DOHH2 (cell line): ENCODE measurements around the gene UTRN.

ENCODE experiments used
- H3F3A ChIP-seq: fragments of 200-600 bp; sonication (generic), shearing (Covaris generic); 2 replicates; pipeline ENCODE4 v1.6.0; 2016; ENCODE audit warnings: antibody characterized with exemption, mild to moderate bottlenecking; ENCODE audit not compliant: control insufficient read depth, insufficient read depth
- H3K27ac ChIP-seq: fragments of 200-600 bp; sonication (generic); 2 replicates; pipeline ENCODE4 v1.5.1; 2014; ENCODE audit warnings: low read depth, mild to moderate bottlenecking, low read length, moderate library complexity
- H3K27me3 ChIP-seq: fragments of 200-600 bp; sonication (generic); 2 replicates; pipeline ENCODE4 v1.6.1; 2014; ENCODE audit warnings: mild to moderate bottlenecking, low read length, mixed read lengths; ENCODE audit not compliant: control insufficient read depth
- H3K36me3 ChIP-seq: fragments of 200-600 bp; sonication (generic); 2 replicates; pipeline ENCODE4 v1.6.1; 2014; ENCODE audit warnings: mild to moderate bottlenecking, low read length, moderate library complexity, mixed read lengths; ENCODE audit not compliant: control insufficient read depth
- H3K4me1 ChIP-seq: fragments of 200-600 bp; sonication (generic); 2 replicates; pipeline ENCODE4 v1.6.1; 2014; ENCODE audit warnings: mild to moderate bottlenecking, low read length, mixed read lengths; ENCODE audit not compliant: control insufficient read depth
- H3K4me2 ChIP-seq: fragments of 200-600 bp; sonication (generic); 2 replicates; pipeline ENCODE4 v1.6.0; 2014; ENCODE audit warnings: mild to moderate bottlenecking, low read length, moderate library complexity
- H3K4me3 ChIP-seq: fragments of 200-600 bp; sonication (generic); 2 replicates; pipeline ENCODE4 v1.5.1; 2014; ENCODE audit warnings: mild to moderate bottlenecking, low read length, mixed read lengths
- H3K79me2 ChIP-seq: fragments of 200-600 bp; sonication (generic); 2 replicates; pipeline ENCODE4 v1.6.1; 2014; ENCODE audit warnings: mild to moderate bottlenecking, low read length, mixed read lengths; ENCODE audit not compliant: control insufficient read depth
- H3K9me2 ChIP-seq: fragments of 200-600 bp; sonication (generic); replicated peaks from 2 replicates; pipeline ENCODE4 v1.6.1; 2014; ENCODE audit warnings: mild to moderate bottlenecking, low read length, mixed read lengths; ENCODE audit not compliant: control insufficient read depth
- H3K9me3 ChIP-seq: fragments of 200-600 bp; sonication (generic); 2 replicates; pipeline ENCODE4 v1.6.1; 2014; ENCODE audit warnings: antibody characterized with exemption, low read length, mixed read lengths; ENCODE audit not compliant: control insufficient read depth, insufficient read depth
- H4K20me1 ChIP-seq: fragments of 200-600 bp; sonication (generic); 2 replicates; pipeline ENCODE4 v1.6.0; 2014; ENCODE audit warnings: low read depth, mild to moderate bottlenecking, antibody characterized with exemption, low read length, moderate library complexity; ENCODE audit not compliant: control insufficient read depth, insufficient read depth
- EZH2phosphoT487 ChIP-seq: fragments of 200-600 bp; sonication (generic); IDR thresholded peaks from 2 replicates; pipeline ENCODE4 v1.6.1; 2017; ENCODE audit warnings: borderline replicate concordance, mild to moderate bottlenecking, antibody characterized with exemption, low read length, moderate library complexity, mixed read lengths
- TF ChIP-seq, protein P1 (sequence below): fragments of 200-600 bp; sonication (generic); IDR thresholded peaks from one replicate; pipeline ENCODE4 v1.5.1; 2014; ENCODE audit warnings: antibody characterized with exemption, mild to moderate bottlenecking, low read depth, low read length; ENCODE audit not compliant: poor library complexity, severe bottlenecking

The UTRN gene

DNA sequence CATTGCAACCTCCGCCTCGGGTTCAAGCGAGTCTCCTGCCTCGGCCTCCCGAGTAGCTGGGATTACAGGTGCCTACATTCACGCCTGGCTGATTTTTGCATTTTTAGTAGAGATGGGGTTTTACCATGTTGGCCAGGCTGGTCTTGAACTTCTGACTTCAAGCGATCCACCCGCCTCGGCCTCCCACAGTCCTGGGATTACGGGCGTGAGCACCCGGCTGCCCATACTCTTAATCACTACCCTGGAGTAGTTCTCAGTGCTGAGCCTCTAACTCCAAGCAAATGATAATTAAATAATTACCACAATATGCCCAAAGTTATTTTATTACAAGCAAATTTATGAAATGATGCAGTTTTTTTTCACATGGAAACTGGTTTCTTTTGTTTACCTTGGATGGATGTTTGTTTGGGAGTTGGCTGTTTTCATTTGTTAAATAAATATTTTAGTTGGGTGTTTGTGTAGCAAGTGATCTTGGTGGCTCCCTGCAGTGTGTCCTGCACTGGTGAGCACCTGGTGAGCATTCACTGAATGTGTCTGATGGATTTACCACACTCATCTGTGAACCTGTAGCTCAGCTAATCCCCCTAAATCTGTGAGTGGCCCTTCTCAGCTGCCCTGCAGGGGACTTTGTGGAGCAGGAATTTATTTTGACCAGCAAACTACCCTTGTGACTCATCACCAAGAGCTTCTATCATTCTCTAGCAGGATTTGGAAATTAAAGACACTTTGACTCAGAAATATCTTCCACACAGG is 36.9 kb downstream of the UTRN start:
- no peak for TF ChIP-seq EZH2phosphoT487
- TF ChIP-seq, protein P1, sequence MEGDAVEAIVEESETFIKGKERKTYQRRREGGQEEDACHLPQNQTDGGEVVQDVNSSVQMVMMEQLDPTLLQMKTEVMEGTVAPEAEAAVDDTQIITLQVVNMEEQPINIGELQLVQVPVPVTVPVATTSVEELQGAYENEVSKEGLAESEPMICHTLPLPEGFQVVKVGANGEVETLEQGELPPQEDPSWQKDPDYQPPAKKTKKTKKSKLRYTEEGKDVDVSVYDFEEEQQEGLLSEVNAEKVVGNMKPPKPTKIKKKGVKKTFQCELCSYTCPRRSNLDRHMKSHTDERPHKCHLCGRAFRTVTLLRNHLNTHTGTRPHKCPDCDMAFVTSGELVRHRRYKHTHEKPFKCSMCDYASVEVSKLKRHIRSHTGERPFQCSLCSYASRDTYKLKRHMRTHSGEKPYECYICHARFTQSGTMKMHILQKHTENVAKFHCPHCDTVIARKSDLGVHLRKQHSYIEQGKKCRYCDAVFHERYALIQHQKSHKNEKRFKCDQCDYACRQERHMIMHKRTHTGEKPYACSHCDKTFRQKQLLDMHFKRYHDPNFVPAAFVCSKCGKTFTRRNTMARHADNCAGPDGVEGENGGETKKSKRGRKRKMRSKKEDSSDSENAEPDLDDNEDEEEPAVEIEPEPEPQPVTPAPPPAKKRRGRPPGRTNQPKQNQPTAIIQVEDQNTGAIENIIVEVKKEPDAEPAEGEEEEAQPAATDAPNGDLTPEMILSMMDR = no peak
- no peaks in the 10 kb centered on the region for H3K9me3 ChIP-seq
- H3K9me2 ChIP-seq = no peaks in the 10 kb centered on the region
- no peaks in the 10 kb centered on the region for H3K4me1 ChIP-seq
- no peak overlapping the region for H3K4me2 ChIP-seq
- H3K27me3 ChIP-seq = peaks cover 15% of the 10 kb centered on the region; the same call in 1 of the 2 replicates
- no peaks in the 10 kb centered on the region for H4K20me1 ChIP-seq
- no peaks in the 10 kb centered on the region for H3F3A ChIP-seq
- H3K27ac ChIP-seq = no peak overlapping the region
- no peak overlapping the region for H3K4me3 ChIP-seq
- no peaks in the 10 kb centered on the region for H3K36me3 ChIP-seq
- H3K79me2 ChIP-seq = no peaks in the 10 kb centered on the region

DNA sequence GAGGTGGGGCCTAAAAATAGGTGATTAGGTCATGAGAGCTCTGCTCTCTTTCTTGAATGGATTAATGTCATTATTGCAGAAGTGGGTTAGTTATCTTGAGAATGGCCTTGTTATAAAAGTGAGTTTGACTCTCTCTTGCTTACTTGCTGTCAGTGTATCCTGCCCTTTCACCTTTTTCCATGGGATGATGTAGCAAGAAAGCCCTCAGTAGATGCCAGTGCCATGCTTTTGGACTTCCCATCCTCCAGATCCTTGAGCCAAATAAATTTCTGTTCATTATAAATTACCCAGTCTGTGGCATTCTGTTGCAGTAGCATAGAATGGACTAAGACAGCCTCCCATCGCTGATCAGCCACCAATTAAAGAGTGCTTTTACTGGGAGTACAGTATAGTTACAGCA is 40.1 kb downstream of the UTRN start:
- Histone ChIP-seq H3K36me3 (no peaks in the 10 kb centered on the region), H3K27ac (no peak overlapping the region), H3K4me1 (no peaks in the 10 kb centered on the region), H3F3A (no peaks in the 10 kb centered on the region), H3K27me3 (peaks cover 23% of the 10 kb centered on the region; the same call in 1 of the 2 replicates), H3K79me2 (no peaks in the 10 kb centered on the region), H3K4me2 (no peak overlapping the region), H3K9me3 (no peaks in the 10 kb centered on the region), H4K20me1 (no peaks in the 10 kb centered on the region), H3K4me3 (no peak overlapping the region), H3K9me2 (no peaks in the 10 kb centered on the region)
- TF ChIP-seq, protein P1 = no peak
- TF ChIP-seq EZH2phosphoT487 = no peak

DNA sequence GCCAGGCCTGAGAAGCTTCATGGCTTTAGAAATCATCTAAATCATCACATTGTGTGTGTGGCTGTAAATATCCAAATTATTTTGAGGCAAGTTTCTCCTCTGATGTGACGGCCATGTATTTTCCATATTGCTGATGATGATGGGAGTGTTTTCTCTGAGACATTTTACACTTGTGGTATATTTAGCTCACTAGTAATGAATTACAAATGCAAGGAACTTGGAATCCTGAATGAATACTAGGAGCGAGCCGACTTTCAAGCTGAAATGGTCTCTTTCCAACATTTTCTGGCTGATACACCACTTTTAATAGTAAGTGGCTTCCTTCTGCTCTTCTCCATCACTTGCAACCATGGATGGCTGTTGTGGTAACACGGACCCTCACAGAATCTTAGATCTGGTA is 41.3 kb downstream of the UTRN start:
- no peaks in the 10 kb centered on the region for H3K9me3 ChIP-seq
- H3K27me3 ChIP-seq = peaks cover 30% of the 10 kb centered on the region
- no peak overlapping the region for H3K4me2 ChIP-seq
- H4K20me1 ChIP-seq = no peaks in the 10 kb centered on the region
- H3K4me3 ChIP-seq = no peak overlapping the region
- H3K27ac ChIP-seq = no peak overlapping the region
- H3K36me3 ChIP-seq = no peaks in the 10 kb centered on the region
- H3K9me2 ChIP-seq = no peaks in the 10 kb centered on the region
- no peaks in the 10 kb centered on the region for H3F3A ChIP-seq
- no peak for TF ChIP-seq EZH2phosphoT487
- TF ChIP-seq, protein P1 = no peak
- H3K4me1 ChIP-seq = no peaks in the 10 kb centered on the region
- H3K79me2 ChIP-seq = no peaks in the 10 kb centered on the region
